CD4-positive, alpha-beta T cell treated with Interleukin-2 at 100 ng/mL for 4 hours (primary cell): ENCODE measurements around the gene OCA2.

ENCODE experiments used
- DNase-seq: peaks from one replicate; pipeline ENCODE4 v3.0.0-alpha.2; 2020; ENCODE audit warnings: low spot score

OCA2 gene

DNA sequence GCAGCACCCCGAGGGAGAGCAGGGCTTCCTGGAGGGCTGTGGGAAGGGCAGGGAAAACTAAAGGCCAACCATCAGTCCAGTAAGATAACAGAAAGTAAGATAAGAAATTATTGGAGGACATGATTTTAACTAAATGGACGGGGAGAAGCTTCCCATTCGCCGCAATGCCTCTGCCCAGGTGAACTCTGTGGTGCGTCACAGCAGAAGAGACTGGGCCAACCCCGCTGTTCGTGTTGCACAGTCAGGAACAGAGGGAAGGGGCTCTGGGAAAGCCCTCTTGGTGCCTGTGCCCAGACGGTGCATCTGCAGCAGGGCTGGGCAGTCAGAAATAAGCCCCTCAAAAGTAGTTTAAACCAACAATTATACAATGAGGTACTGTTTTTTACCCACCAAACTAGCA, 284.1 kb downstream of the OCA2 start:
- no peak for DNase-seq

DNA sequence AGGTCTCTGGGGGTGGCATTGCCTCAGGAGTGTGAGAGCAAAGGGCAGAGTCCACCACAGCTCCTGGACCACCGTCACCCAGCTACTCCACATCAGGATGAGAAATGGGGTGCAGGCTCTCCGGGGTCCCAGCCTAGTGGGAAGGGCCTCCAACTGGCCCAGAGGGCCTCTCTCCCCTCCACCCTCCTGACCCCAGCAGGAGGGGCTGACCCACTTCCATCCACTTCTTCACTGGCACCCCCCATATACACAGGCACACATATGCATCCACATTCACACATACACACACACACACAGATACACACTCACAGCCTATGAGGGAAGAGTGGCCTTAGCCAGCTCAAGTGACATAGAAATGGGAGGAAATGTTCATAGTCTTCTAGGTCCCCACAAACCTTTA, 286.0 kb downstream of the OCA2 start:
- DNase-seq: no peak

DNA sequence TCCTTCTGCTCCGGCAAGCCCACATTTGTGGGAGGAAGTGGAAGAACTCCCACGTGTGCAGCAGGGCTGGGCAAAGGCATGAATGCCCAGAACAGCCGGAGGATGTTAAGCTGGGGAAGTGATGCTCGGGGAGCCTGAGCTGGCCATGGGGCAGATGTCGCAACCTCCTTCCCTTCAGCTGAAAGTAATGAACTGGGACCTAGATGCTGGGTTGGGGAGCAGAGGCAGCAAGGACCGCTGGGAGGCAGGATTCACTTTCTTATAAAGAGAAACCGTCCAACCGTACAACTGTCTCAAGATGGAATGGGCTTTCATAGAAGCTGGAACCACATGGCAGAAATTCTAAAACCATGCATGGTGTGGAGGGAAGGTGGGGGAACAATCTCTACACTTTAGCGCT, 290.9 kb downstream of the OCA2 start:
- no peak for DNase-seq

DNA sequence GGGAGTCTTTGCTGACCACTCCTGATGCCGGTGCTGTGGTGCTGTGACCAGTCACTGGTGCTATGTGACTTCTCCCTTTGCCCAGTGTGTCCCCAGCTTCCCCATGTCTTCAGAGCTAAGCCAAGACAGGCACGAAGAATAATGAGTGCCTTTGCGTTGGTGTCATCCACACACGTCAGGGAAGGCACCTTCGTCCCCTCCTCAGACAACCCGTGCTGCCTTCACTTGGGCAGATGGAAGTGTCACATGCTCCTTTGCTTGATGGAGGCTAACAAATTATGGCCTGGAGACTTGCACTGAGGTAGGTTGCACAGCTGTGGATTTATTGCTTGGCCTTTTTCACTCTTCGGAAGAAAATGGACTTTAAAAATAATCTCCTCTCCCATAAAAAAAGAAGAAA, 291.8 kb downstream of the OCA2 start:
- DNase-seq: no peak

DNA sequence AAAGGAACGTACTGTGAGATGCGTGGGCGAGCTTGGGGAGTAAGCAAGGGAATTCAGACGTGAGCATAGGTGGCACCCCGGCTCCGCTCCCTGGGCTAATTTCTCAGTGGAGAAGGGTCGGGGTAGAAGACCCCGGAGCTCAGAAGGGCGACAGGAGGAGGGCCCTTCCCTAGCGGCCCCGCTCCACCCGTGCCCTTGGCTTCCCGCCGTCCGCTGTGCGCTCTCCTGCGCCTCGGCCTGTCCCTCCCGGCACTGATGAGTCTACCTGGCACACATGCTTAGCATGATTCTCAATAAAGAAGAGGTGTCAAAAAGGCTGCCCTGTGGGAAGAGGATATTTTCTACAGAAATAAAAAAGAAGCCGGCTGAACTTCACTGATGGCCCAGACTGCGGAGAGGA, 292.7 kb downstream of the OCA2 start:
- DNase-seq: no peak

DNA sequence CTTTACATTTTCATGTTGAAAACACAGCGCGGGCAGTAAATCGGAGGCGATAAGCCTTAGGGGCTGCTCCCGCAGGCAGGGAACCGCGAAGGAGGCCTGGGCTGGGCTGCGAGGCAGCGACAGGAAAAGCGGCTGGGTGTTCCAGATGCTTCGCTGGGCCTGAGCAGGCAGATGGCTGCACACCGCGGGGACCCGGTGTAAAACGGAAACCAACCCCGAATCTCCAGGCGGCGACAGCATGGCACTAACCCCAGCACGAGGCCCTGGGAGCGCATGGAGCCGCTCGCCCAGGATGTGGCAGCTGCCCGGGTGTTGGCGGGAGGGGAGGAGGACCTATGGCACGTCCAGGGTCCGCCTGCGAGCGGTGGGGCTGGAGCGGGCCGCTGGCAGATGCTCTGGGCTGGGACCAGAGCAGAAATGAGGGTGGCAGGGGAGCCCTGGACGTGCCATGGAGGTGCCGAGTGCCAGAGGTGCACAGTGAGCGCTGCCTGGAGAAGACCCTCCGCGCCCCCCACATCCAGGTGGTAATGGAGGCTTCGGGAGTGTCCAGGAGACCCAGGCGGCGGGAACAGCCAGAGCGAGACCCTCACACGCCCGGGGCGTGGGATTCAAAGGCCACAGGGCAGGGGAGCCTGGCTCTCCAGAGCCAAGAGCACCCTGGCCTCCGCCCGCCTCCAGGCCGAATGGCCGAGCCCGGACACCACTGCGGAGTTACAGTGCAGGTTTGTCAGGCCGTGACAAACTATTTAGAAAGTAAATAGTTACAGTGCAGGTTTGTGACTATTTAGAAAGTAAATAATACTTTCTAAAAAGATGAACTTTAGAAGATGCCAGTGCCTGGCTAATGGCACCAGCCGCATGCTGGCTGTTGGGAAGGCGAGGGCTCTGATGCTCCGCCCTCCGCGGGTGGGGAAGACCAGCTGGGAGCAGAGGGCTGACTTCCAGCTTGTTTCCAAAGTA, 293.6 kb downstream of the OCA2 start:
- no peak for DNase-seq

DNA sequence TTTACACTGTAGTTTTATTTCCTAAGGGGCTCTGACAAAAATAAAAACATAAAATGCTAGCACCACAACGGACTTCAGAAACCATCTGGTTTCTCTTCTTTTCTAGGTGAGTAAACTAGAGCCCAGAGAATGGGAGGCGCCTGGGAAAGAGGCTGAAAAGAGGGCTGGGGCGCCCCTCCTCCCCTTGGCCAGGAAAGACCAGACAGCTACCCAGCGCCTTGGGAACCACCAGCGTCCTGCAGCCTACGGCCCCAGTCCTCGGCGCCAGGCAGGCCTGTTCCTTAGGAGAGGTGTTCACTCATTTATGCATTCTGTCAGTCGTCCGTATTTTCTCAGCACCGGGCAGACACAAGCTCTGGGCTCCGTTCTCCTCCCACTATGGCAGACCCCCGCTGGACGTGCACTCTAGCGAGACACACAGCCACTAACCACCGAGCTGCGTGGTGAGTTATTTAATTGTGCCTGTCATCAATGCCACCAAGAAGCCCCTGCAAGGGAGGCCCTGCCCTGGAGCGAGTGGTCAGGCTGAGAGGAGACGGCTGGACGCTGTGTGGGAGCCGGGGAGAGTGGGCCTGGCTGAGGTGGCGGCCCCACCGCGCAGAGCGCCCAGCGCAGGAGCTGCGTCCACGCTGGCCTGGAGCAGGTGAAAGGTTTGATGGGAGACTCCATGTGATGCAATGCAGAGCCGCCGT, 294.4 kb downstream of the OCA2 start:
- no peak for DNase-seq

DNA sequence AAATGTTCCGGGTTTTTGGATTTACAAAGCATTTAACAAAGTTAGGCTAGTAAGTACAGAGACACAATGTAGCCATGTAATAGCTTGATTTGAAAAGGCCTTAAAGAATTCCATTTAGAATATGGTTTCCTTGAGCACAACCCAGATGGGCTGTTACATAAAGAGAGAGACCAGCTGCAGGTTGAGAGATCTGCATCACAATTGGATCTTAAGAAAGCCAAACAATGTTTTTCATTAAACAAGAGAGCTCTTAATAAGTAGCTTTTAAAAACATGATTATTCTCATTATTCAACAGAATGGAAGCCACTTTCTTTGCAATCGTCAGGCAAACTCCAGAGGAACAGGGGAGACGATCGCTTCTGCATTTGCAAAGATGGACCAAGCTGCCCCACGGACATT, 300.3 kb downstream of the OCA2 start:
- no peak for DNase-seq

DNA sequence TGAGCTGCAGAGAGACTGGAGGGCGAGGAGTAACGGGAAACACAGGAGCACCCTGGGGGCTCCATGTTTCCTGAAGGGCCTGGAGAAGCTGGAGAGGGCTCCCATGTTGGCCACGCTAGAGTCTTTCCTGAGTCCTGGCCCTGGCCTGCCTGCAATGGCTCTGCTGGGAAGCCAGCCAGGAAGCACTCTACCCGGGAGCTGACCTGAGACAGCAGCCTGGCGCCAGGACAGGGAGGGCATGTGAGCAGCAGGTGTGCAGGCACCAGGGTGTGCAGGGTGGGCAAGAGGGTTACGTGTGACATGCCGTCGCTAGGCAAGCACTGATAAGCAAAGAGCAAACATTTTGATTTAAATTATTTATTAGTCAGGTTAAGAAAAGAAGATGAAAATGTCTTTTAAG, 301.4 kb downstream of the OCA2 start:
- no peak for DNase-seq

DNA sequence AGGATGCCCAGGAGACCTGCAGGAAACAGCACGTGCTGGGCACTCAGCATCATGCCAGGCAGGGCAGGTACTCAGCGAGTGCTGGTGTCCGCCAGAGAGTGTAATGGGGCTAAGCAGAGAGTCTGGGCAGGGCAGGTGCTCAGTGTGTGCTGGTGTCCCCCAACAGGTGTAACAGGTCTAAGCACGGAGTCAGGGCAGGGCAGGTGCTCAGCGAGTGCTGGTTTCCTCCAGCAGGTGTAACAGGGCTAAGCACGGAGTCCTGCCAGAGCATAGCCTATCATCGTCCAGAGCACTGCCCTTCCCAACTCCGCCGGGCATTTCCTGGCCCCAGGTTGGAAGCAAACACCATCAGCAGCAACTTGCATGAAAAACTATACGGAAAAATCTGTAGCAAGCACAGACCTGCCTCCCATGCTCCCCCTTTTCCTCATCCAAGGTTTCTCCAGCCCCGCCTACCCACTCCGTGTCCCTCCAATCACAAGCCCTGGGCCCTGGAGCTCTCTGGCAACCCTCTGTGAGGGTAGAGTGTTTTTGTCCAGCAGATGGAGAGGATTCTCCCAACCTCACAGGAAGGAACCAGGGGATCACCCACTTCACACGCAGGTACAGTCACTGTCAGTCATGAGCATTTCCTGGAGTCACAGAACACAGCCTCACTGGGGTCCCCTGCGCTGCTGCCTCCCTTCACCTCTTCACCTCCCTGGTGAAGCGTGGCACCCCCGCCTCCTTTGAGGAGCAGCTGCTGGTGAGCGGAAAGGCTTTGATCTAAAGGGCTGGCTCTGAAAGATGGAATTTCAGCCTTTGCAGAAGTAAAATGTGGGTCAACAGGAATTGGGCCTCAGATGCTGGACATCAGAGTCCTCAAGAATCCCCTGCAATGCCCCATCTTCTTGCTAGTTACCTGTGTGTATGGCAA, 302.5 kb downstream of the OCA2 start:
- DNase-seq: no peak

DNA sequence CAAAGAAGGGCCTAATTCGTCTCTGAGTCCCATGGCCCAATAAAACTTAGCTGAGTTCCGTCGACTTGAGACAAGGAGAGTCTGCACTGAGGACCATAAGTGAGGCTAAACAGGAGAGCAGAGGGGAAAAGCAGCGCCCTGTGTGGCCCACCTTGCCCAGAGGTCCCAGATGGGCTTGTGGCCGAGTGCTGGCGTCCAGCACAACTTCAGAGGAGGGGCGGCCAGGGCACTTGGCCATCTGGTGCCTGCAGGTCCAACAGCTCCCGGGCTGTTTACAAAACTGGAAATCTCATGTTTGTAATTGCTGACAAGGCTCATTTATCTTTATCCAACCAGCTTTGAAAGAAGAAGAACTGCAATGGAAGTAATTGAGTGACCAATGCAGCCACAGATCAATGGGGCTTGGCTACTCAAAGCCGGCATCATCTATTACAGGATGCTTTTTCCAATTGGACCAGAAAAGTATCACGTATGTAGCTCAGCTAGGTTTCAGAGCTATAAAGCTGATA, 306.3 kb downstream of the OCA2 start:
- no peak for DNase-seq

DNA sequence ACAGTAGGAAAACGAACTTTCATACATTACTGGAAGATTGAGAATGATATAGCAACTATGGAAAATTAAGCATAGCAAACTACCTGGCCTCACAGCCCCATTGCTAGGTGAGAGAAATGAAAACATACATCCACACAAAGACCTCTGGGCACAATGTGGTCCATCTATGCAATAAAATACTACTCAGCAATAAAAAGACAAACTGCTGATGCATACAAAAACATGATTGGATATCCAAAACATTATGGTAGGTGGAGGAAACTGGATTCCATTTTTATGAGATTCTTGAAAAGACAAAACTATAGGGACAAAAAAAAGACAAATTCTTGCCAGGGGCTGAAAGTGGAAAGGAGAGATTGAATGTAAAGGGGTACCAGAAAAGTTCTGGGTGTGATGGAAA, 308.8 kb downstream of the OCA2 start:
- DNase-seq: no peak

DNA sequence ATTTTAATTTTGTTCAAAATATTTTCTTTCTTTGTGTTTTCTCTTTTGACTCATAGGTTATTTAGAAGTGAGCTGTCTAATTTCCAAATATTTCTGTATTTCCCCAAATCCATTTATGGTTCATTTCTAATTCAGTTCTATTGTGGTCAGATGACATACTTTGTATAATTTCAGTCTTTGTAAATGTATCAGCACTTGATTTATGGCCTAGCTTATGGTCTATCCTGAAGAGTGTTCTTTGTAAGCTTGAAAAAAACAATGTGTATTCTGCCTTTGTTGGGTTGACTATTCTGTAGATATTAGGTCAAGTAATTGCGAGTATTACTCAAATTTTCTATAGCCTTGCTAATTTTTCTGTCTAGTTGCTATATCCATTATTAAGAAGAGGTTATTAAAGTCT, 311.2 kb downstream of the OCA2 start:
- DNase-seq: no peak

DNA sequence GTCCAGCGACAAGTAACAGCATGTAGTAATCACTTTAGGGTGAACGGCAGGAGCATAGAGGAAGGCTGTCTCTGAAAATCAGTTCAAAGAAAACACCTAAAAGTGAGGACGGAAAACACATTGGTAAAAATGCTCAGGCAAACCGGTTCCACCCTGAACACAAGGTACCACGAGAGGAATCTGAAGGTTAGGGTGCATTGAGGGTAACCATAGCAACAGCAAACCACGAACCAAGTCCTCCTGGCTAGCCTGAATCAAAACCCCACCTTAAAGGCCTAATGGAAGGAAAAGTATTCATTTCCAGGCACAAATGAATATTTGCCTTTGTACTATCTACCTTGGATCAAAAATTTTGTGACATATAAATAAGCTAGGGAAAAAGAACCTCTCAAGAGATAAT, 315.0 kb downstream of the OCA2 start:
- no peak for DNase-seq

DNA sequence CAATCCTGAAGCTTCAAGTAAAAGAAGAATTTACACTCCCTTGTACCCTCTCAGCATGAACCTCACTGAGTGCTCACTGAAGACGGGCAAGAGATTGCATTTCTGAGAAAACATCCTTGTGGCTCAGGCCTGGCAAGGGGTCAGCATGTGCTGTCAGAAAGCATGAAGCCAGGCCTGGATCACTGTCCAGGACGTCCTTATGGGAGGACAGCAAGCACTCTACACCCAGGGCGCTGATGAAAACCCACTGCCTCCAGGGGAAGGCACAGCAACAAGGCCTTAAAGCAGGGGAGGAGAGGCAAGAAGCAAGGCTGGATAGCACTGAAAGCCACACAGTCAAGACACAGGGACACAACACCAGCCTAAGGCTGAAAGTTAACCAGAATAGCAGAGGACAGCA, 315.4 kb downstream of the OCA2 start:
- DNase-seq: no peak

DNA sequence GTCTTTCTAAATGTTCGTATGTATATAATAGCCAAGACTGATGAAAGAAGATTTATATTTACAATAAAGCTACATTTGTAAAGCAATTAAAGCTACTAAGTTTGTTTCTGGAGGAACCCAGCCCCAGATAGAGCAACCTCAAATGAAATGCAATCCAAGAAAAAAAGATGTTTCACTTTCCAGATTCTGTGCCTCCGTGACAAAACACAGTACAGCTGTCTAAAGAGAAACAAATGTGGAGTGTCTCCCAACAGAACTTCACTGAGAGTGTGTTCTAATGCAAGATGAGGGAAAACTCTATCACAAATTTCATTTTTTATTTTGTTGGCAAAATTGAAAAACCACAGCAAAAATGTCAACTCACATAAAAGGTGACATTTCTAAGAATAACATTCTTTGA, 317.0 kb downstream of the OCA2 start:
- no peak for DNase-seq

DNA sequence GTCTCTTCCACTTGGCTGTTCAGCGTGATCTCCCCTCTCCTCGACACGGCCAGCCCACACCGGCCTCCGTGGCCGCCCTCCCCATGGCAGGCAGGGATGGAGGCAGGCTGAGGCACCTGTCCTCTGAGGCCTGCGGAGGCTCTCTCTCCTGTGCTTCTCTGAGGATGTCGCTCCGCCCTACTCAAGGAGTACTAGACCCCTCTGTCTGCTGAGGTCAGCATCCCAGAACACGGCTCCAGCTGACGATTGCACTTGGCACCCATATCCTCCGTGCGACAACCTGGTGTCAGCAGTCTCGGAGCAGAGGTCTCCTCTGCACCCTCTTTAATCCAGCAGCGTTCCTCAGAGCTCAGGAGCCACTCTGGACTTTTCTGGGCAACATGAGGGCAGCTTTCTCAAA, 322.6 kb downstream of the OCA2 start:
- DNase-seq: no peak

DNA sequence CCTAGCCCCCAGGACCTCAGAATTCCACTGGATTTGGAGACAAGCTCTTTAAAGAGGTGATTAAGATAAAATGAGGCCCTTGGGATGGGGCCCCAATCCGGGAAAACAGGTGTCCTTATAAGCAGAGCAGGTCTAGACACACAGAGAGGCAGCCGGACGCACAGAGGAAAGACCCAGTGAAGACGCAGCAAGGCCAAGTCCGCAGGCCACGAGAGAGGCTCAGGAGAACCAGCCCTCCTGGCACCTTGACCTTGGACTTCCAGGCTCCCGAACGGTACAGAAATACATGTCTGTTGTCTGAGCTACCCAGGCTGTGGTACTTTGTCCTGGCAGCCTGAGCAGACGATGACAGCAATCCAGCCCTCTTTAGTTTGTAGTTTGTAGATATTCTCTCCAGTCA, 324.5 kb downstream of the OCA2 start:
- no peak for DNase-seq

DNA sequence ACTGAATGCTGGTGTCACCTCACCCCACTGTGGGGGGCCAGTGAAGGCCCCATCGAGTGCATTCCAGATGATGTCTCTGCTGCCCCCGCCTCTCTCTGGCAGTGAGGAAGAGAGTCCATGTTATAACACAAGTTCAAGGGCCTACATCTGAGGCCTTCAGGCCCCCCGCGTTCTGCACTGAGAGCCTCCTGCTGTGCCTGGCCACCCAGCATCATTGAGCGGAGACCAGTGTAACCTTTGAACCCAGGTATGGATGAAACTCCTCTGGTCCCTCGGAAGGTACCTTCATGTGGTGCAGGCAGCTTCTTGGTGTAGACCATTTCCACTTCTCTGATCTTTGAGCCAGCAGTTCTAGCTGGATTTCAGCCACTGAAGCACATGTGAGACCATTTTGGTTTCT, 324.9 kb downstream of the OCA2 start:
- DNase-seq: no peak

DNA sequence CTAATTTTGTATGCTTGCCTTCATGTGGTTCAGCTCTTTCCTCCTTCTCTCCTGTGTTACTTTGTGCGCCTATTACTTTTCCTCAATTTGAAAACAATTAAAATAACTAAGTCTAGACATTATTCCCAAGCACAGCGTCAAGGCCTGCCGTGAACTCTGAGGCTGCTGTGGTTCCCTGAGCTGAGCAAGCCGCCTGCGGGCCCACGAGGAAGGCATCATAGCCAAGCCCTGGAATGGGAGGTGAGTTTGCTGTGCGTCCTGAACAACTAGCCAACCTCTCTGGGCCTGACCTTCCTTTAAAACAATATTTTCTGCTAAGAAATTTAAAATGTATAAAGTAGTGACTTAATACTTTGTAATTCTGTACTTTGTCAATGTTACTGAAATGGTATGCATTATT, 327.2 kb downstream of the OCA2 start:
- no peak for DNase-seq

DNA sequence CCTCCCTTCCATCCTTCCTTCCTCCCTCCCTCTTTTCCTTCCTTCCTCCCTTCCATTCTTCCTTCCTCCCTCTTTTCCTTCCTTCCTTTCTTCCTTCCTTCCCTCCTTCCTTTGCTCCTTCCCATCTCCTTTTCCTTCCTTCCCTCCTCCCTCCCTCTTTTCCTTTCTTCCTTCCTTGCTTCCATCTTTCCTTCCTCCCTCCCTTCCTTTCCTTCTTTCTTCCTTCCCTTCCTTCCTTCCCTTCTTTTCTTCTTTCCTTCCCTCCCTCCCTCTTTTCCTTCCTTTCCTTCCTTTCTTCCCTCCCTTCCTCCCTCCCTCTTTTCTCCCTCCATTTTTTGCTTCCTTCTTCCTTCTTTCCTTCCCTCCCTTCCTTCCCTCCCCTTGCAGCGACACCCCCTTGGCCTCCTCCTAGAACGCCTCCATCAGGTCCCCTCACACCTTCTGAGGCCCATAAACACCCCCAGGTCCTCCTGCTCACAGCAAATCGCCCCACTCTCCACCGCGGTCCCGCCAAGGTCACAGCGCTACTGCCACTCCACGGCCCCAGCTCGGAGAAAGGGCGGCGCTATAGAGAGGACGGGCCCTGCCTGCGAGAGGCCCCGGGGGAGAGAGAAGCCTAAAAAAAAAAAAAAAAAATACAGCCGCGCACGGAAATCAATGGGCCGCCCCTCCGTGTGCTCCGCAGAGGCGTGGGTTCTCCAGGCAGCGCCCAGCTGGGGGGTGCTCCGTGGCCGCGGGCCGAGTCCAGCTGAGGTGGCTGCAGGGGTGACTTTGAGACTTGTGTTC, 328.2 kb downstream of the OCA2 start:
- DNase-seq: no peak
